Brain pericyte (primary cell): Measurements from ENCODE around the gene RAB37.

Experiments used
- DNase-seq: peaks from one replicate; pipeline ENCODE4 v3.0.0-alpha.2; 2012; ENCODE audit warnings: low read depth, low spot score

Gene RAB37

DNA sequence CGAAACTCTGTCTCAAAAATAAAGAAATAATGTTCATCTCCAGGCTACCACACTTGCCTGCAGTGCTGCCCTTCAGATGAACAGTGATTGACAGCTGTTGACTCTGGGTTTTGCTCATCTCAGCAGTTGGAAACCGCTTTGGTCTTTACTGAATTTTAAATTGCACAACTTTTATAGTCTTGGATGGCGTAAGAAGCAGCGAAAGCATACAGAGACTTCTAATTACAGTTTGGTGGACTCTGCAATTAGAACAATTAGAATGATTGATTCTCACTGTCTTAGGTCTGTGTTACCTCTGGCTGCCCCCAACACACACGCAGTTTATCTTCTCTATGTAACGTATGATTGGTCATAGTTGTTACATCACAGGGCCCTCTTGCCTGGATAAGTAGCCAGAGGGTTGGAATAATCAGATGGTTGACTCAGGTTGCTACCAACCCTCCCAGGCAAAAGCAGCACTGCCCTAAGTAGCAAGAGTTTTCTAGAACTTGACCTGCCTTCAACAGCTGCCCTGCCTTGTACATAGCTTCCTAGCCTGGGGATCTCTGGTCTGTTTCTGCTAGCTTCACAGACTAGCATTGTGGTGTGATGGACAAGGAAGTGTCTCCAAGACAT lies 41.0 kb downstream of the RAB37 start:
- no peak for DNase-seq

DNA sequence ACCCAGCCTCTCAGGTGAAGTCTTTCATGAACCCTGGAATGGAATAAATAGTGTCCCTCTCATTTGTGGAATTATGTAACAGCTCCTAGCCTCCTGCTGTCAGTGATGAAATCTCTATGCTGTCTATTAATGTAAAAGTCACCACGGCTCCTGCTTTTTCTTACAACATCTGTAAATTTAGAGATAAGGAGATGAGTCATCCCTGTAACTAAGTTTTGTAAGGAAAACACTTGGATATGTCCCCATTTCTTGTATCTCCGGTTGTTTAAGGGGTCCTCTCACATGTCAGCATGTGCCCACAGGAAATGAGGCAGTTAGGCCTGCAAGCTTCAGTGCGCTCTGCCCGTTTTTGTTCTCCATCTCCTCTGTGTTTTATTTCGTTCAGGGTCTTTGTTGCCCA lies 41.9 kb downstream of the RAB37 start:
- DNase-seq: no peak

DNA sequence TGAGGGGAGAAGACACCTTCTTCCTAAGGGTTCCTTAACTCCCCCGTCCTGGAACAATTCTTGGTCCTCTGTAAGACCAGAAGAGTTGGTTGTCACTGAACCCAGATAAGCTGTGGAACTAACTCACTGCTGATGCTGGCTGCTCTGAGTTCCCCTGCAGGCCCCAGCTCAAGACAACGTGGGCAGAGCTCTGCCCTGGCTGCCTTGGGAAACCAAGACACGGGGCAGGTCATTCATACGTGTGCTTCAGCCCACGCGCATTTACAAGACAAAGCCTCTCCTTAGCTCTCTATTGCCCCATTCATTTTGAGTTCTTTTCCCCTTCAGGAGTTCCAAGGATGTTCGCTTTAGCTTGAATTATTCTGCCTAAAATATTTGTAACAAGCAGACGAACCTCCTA lies 42.4 kb downstream of the RAB37 start:
- DNase-seq: no peak

DNA sequence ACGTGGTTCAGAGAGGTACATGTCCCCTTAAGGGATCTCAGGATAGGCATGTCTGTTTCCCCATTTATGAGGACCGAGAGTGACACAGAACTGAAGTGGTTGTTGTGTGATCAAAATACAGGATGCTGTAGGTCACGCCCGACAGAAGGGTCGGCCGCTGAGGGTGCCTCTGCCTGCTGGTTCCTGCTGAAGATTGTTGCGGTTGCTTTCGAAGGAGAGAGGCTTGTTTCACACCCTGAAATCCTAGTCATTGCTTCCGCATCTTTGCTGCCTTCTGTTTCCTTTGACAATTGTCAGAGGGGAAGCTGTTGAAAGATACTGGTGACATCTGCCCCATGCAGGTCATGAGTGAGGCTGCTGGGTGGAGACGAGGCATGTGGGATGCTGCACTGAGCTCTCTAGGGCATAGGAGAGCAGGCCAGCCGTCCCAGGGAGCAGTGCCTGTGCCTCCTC lies 42.9 kb downstream of the RAB37 start:
- DNase-seq: no peak

DNA sequence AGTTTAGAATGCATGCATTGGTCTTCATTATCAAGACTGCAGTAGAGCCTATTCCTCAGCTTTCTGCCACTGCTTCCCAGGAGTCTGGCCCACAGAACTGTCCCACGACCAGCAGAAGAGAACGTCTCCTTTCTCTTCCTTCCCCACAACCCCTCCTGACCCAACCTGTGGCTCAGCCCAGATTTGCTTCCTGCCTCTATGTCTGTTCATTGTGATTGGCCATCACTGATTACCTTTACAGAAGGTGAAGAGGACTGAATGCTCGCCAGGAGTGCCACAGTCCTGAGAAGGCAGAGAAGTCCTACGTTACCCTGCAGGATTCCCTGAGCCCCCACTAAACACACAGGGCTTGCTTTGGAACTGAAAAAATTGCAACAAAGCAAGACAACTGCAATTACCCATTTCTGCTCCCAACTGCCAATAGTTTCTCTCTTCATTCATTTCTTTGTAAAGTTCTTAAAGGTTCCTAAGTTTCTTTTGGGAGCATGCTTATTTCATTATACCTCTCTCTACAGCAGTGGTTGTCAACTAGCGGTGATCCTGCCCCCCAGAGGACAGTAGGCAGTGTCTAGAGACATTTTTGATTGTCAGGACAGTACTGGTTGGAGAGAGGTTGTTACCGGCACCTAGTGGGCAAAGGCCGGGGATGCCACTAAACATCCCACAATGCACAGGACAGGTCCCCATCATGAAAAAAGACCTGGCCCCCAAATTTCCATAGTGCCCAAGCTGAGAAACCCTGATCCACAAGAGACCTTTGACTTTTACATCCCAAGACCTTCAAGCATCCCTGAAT lies 43.6 kb downstream of the RAB37 start:
- DNase-seq: no peak

DNA sequence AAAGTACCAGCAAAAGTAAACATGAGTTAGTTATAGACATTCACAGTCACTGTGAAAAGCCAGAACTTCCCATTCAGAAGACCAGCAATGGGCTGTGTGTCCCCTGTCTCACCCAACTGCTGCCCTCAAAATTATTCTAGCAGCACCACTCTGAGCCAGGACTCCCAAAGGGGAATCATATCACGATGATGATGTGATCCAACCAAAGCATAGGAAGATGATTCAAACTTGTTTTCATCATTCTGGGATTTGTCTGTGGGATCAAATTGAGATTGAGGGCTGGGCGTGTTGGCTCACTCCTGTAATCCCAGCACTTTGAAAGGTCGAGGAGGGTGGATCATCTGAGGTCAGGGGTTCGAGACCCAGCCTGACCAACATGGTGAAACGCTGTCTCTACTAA lies 45.5 kb downstream of the RAB37 start:
- DNase-seq: no peak

DNA sequence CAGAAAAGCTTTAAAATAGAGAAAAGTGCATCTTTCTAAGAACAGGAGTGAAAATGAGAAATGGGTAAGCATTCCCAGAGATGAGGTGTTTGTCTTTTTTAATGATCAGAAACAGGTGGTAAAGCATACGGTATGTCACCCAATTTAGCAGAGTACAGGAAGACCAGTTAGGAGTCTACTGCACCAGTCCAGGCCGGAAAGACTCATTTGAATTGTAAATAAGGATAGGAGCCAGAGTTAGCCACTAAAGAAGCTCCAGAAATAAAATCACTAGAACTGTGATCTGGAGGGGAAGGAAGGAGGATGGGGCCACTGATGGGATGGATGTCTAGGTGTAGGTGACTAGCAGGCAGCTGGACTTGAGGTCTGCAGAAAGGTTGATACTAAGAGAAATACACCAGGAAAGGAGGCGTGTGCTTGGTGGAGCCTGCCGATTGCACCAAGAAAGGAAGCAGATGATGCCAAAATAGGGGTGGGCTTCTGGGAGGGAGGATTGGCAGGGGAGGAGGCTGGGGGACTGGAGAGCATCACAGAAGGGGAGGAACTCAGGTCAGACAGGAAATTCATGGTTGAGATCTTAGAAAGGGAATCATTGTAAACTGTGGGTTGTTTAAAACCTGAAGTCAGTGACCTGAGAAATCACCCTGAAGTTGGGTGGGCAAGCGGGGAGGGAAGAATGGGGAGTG lies 47.2 kb downstream of the RAB37 start:
- DNase-seq: no peak

DNA sequence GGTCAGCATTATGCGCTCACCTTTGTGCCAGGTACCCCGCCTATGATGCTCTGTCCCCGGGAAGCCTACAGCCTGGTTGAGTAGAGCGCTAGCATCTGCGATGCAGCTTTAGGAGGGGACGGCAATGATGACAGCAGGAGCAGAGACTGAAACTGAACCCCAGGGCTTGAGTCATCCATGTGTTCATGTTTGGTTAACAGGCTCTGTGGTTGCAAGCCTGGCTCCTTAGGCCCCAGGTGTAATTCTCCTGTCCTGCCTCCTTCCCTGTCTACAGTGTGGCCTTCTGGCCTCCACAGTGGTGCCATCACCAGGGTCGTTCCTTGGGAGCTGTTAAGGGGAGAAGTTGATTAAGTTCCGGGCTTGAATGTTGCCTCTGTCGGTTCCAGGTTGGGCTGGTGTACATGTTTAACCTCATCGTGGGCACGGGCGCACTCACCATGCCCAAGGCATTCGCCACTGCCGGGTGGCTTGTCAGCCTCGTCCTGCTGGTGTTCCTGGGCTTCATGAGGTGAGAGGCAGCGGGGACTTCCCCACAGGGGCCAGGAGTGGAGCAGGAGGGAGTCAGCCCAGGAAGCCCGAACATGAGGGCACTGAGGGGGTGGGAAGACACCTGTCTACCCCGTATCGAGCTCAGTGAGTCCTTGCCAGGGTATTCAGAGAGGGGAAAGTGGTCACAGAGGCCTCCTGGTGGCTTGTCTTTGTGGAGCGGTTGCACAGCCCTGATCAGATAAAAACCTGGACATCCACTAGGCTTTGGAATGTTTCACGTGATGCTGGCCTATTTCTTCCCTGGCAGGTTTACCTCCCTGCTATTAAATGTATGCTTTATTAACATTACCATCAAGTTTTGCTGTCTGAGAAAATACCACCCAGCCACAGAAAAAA lies 48.3 kb downstream of the RAB37 start:
- no peak for DNase-seq

DNA sequence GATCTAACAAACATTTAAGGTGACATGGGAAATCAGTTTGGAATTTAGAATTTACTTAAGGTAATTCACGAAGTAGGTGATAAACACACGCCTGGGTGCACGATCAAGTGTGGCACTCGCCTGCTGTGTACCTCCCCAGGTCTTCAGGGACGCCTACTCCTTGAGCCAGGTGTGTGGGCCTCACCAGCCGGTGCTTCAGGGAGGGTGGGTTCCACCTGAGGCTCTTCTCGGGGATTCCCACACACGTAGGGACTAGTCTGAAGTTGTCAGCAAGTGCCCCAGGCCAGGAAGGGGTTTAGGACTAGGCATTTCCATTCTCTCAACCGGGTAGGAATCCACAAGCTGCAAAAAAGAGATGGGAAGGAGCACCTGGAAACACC lies 48.9 kb downstream of the RAB37 start:
- no peak for DNase-seq

DNA sequence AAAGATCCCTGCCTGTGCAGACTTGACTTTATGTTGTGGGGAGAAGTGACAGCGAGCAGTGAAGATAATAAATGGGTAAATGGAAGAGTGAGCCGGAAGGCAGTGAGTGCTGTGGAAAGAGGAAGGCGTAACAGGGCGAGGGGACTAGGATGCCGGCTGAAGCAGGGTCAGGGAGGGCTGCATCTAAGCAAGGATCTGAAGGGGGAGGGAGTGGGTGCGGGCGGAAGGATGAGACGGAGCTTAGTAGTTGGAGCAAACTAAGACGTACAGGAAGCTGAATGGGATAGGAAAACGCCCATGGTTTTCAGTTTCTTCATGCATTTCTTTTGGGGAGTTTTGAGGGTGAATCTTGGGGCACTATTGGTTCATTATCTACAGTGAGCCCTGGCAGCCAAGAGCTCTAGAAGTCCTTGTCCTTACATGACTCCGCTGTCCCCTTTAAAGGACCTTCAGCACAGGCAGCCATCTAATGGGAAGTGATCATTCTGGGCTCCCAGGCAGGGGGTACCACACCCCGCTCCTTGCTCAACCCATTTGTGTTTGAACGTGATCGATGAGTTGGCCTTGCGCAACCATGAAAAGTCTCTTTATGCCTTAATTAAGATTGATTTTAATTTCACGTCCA lies 49.5 kb downstream of the RAB37 start:
- no peak for DNase-seq

DNA sequence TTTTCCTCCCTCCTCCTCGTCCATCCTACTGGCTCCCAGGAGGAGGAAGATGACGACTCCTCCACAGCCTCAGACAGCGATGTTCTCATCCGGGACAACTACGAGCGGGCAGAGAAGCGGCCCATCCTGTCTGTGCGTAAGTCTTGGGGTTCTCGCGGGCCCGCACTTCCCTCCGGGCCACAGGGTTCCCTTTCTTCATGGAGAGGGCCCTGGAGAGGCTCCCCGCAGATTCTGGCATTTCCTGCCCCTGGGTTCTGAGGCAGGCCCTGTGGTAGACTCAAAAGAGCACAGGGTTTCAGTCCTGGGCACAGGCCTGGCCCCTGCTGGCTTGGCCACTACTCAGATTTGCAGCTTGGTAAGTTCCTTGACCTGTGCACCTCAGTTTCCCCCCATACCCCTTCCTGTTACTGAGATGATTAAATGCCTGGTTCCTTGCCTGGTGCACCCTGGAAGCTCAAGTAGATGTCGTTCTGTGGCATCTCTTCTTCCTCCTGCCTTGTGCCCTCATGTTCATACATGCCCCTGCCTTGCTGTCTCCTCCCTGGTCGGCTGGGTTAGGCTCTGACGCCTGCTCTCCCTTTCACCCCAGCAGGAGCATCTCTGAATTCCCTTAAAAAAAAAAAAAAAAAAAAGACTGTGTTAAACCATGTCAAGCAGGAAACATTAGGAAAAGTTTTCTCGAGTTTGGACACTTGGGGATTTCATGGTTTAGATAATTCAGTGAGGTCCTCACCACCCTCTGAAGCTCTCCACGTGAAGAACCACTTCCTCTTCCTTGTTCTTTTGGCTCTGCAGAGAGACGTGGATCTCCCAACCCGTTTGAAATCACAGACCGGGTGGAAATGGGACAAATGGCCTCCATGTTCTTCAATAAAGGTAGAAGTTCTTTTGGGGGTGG lies 53.4 kb downstream of the RAB37 start:
- no peak for DNase-seq

DNA sequence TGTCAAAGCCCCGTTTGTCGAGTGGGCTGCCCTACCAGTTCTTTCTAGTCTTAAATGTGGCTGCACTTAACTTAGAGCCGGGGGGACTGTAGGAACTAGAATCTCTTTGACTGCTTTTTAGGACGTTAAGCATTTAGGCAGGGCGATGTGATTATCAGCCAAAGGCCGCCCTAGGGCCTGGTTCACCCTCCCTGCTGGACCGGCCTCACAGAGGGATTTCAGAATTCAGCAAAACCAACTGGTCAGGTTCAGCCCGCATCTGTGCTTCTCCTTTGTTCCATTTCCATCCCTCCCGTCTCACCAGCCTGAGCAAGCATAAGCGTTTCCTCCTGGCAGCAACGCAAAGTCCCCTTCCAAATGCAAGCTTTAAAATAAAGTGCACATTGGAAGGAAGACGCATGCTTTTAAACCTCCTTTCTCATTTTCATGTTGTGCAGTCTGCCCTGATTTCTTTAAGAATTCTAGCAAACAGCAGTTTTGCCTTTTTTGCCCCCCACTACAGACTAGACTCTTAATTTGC lies 55.6 kb downstream of the RAB37 start:
- DNase-seq: no peak

DNA sequence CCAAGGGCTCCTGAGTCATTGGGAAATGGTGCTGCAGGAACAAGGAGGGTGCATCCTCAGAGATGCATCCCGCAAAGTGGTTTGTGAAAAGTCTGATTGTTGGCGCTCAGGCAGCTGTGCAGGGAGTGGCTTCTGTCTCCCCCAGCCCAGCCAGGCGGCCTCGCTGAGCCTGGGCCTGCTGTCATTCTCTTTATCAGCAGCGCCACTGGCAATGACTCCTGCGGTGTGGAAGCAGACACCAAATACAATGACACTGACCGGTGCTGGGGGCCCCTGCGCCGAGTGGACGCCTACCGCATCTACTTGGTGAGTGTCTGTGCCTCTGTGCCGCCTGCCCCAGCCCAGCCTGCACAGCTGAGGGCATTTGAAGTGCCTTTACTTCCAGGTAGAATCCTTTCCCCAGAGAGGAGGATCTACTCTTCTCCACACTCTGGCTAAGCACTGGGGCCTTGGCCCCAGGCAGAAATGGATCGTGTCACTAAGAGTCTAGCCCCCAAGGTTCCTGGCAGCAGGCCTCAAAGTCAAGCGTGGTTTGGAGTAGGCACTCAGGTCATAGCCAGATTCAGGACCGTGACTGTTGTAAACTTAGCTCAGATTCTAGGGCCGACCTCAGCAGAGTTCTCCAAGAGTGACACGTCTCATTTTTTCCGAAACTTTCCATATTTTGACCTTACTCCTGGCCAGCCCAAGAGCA lies 58.4 kb downstream of the RAB37 start:
- DNase-seq: no peak

DNA sequence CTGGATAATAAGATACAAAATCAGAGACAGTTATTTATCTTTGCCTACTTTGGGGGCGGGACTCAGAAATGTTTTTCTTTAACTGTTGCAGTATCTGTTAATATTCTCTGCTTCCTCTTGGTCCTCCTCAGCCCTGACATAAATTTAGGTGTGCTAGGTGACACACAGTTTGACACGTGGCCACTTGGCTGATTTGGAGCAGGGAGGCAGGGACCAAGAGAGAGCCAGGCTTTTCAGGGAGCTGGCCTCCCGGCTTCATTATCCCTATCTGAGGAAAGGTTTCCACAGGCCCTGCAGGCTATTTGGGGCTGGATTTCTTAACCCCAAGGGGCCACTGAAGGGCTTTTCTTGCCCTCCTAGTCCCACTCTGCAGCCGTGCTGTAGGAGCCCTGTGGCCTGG lies 59.2 kb downstream of the RAB37 start:
- no peak for DNase-seq

DNA sequence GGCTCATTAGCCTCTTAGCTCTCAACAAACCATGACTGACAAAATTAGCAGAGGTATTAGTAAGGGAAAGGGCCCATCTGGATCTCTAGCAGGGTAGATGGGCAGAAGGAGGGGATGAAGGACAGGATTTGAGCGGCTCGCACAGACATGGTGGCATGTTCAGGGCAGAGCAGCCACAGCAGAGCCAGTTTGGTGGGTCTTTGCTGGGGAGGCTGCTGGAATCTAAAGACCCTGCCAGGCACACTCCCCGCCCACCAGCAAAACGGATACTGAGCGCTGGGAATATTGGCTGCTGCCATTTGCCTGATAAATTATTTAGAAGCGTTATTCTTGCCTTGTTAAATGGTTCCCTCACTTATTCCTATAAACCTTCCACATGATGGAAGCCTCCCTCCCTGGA lies 59.8 kb downstream of the RAB37 start:
- DNase-seq: no peak
